ENCODE measurements around the gene BANP.

Gene BANP

GRCh38 chr16:87965417-87965816 lies 14.2 kb downstream of the BANP start:
- Mint-ChIP-seq H3K9me3 (peaks cover 8% of the 10 kb centered on the region), H3K4me3 (no peak overlapping the region), H3K27ac (no peak overlapping the region), H3K36me3 (ENCODE audit: low read depth) (peaks cover 17% of the 10 kb centered on the region), H3K4me1 (peaks cover 17% of the 10 kb centered on the region), H3K27me3 (ENCODE audit: low read depth) (no peaks in the 10 kb centered on the region)
- TF ChIP-seq CTCF (IDR thresholded peaks at IDR 0.05; ENCODE audit: unreplicated experiment in 3 of 3): no peak

GRCh38 chr16:87966064-87966645 lies 14.9 kb downstream of the BANP start:
- Mint-ChIP-seq H3K27ac (peak overlapping the region; percentile 55 to 62 (median 61)), H3K9me3 (peaks cover 12% of the 10 kb centered on the region), H3K27me3 (ENCODE audit: low read depth) (no peaks in the 10 kb centered on the region)

GRCh38 chr16:87966685-87967185 lies 15.5 kb downstream of the BANP start:
- Mint-ChIP-seq H3K9me3 (peaks cover 18% of the 10 kb centered on the region), H3K27ac (peak overlapping the region; percentile 55 to 62 (median 61)), H3K36me3 (ENCODE audit: low read depth) (peaks cover 27% of the 10 kb centered on the region), H3K4me1 (peaks cover 16% of the 10 kb centered on the region), H3K4me3 (no peak overlapping the region), H3K27me3 (ENCODE audit: low read depth) (no peaks in the 10 kb centered on the region)
- TF ChIP-seq CTCF (IDR thresholded peaks at IDR 0.05; ENCODE audit: unreplicated experiment in 3 of 3): no peak

More at GRCh38 chr16:87966064-87966645, 14.9 kb downstream of the BANP start:
- Mint-ChIP-seq H3K4me3 (no peak overlapping the region), H3K36me3 (ENCODE audit: low read depth) (peaks cover 24% of the 10 kb centered on the region), H3K4me1 (peaks cover 16% of the 10 kb centered on the region)
- TF ChIP-seq CTCF (IDR thresholded peaks at IDR 0.05; ENCODE audit: unreplicated experiment in 3 of 3): no peak

GRCh38 chr16:87968541-87968940 lies 17.3 kb downstream of the BANP start:
- peaks cover 42% of the 10 kb centered on the region for H3K36me3 Mint-ChIP-seq (ENCODE audit: low read depth)
- H3K4me3 Mint-ChIP-seq: no peak overlapping the region
- H3K27me3 Mint-ChIP-seq (ENCODE audit: low read depth): no peaks in the 10 kb centered on the region
- TF ChIP-seq CTCF (IDR thresholded peaks at IDR 0.05; ENCODE audit: unreplicated experiment in 3 of 3): no peak
- H3K9me3 Mint-ChIP-seq: peaks cover 33% of the 10 kb centered on the region
- peak overlapping the region; percentile 64 to 81 (median 70) for H3K27ac Mint-ChIP-seq
- peaks cover 12% of the 10 kb centered on the region for H3K4me1 Mint-ChIP-seq

GRCh38 chr16:87970186-87970585 lies 19.0 kb downstream of the BANP start:
- Mint-ChIP-seq H3K27ac (peak overlapping the region in 2 of 3 experiments; percentile 80 to 88), H3K9me3 (peaks cover 33% of the 10 kb centered on the region)

More at GRCh38 chr16:87970186-87970585, 19.0 kb downstream of the BANP start:
- peaks cover 12% of the 10 kb centered on the region for H3K4me1 Mint-ChIP-seq
- H3K4me3 Mint-ChIP-seq: no peak overlapping the region
- TF ChIP-seq CTCF (IDR thresholded peaks at IDR 0.05; ENCODE audit: unreplicated experiment in 3 of 3): no peak
- H3K36me3 Mint-ChIP-seq (ENCODE audit: low read depth): peaks cover 57% of the 10 kb centered on the region
- no peaks in the 10 kb centered on the region for H3K27me3 Mint-ChIP-seq (ENCODE audit: low read depth)

Data from nephron (organoid).